Fibroblast of lung (primary cell): ENCODE results near the gene IGF1R. TPM values are rescaled to one million over a fixed set of nuclear protein-coding genes. Genes with fewer than 3 reads are reported as not detected.

Experiments used
- DNase-seq, 2 donors: peaks; one replicate each; pipeline versions ENCODE4 v3.0.0 to v3.0.0-alpha.2; 2010; ENCODE audit warnings: low read depth in 2 of 2
- H2AFZ ChIP-seq: 2 replicates; pipeline ENCODE4 v1.5.1; 2012; ENCODE audit warnings: low read length, control low read depth, inconsistent platforms
- H3K27ac ChIP-seq: 2 replicates; pipeline ENCODE4 v1.5.1; 2011; ENCODE audit warnings: low read length, control low read depth; ENCODE audit not compliant: insufficient read depth
- H3K27me3 ChIP-seq: 2 replicates; pipeline ENCODE4 v1.5.1; 2011; ENCODE audit warnings: mild to moderate bottlenecking, low read length; ENCODE audit not compliant: control insufficient read depth, insufficient read depth
- H3K36me3 ChIP-seq: 2 replicates; pipeline ENCODE4 v1.5.1; 2011; ENCODE audit warnings: low read length; ENCODE audit not compliant: control insufficient read depth, insufficient read depth
- H3K4me1 ChIP-seq: 2 replicates; pipeline ENCODE4 v1.5.1; 2011; ENCODE audit warnings: low read length; ENCODE audit not compliant: control insufficient read depth, insufficient read depth; ENCODE audit errors: extremely low read depth
- H3K4me2 ChIP-seq: 2 replicates; pipeline ENCODE4 v1.5.1; 2011; ENCODE audit warnings: low read length, control low read depth; ENCODE audit not compliant: insufficient read depth; ENCODE audit errors: extremely low read depth
- H3K4me3 ChIP-seq, 4 experiments: fragments of 200-600 bp in 1 of 4; sonication (generic) in 1 of 4; replicated peaks in 1 of 4; 2 replicates each; pipeline ENCODE4 v1.5.1; 2011 to 2016; ENCODE audit warnings: low read length in 4 of 4, low read depth in 3 of 4, mild to moderate bottlenecking in 3 of 4, control low read depth in 2 of 4, inconsistent platforms in 1 of 4, mixed read lengths in 1 of 4; ENCODE audit not compliant: insufficient read depth in 1 of 4; ENCODE audit errors: control extremely low read depth in 1 of 4
- H3K79me2 ChIP-seq: 2 replicates; pipeline ENCODE4 v1.5.1; 2012; ENCODE audit warnings: mild to moderate bottlenecking, low read length, inconsistent platforms; ENCODE audit not compliant: control insufficient read depth, insufficient read depth
- H3K9ac ChIP-seq: 2 replicates; pipeline ENCODE4 v1.5.1; 2011; ENCODE audit warnings: mild to moderate bottlenecking, low read length, control low read depth; ENCODE audit not compliant: insufficient read depth
- H3K9me3 ChIP-seq: 2 replicates; pipeline ENCODE4 v1.5.1; 2012; ENCODE audit warnings: low read depth, low read length; ENCODE audit not compliant: control insufficient read depth, insufficient read depth
- H4K20me1 ChIP-seq: 2 replicates; pipeline ENCODE4 v1.5.1; 2011; ENCODE audit warnings: low read length; ENCODE audit not compliant: control insufficient read depth, insufficient read depth; ENCODE audit errors: extremely low read depth
- CTCF ChIP-seq, 2 donors: IDR thresholded peaks in 1 of 2; conservative IDR thresholded peaks in 1 of 2; 1 replicate in 1 of 2; 2 replicates in 1 of 2; pipeline ENCODE4 v1.5.1; 2011 to 2012; ENCODE audit warnings: low read length in 2 of 2, control low read depth in 1 of 2, inconsistent platforms in 1 of 2, low read depth in 1 of 2, mild to moderate bottlenecking in 1 of 2
- EZH2 ChIP-seq: IDR thresholded peaks from 2 replicates; pipeline ENCODE4 v1.5.1; 2012; ENCODE audit warnings: low read length, control low read depth, mild to moderate bottlenecking; ENCODE audit errors: missing control alignments
- polyA plus RNA-seq, 2 donors: library from polyadenylated mRNA; depleted of rRNA in 1 of 2; stranded (reverse) in 1 of 2; unstranded in 1 of 2; fragments of >200 nt; gene quantifications; 2 replicates each; pipeline ENCODE4 v1.2.1, GENCODE V29; 2011 to 2012; ENCODE audit warnings: missing spikeins in 1 of 2
- total RNA-seq: library from RNA; depleted of rRNA; stranded (reverse); fragments of >200 nt; gene quantifications from 2 replicates; pipeline ENCODE4 v1.2.1, GENCODE V29; 2014

Gene IGF1R
- total and polyA plus RNA-seq, 2 donors (not counting 1 experiment from before 2014, with no cell fraction given), result 14.6 to 28.6 TPM

DNA sequence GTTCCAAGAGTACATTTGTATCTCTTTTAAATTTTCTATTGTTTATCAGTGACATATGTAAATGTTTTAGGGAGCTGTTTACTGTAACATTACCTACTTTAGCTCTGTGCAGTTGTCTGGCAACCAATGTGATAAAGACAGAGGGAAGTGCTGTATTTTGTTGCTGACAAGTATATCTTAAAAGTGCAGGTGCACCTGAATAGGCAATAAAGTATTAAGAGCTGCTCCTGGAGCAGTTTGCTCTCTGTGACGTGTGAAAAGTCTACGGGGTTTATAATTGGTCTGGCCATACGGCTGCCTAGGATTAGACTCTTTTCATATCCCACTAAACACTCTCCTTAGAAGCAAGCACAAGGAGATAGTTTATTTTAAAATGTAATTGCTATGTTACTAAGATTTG is 178.3 kb downstream of the IGF1R start:
- H3K9me3 ChIP-seq, result peaks cover 2% of the 10 kb centered on the region
- no peak for DNase-seq
- H3K27me3 ChIP-seq, result no peaks in the 10 kb centered on the region
- H3K4me3 ChIP-seq, result no peak overlapping the region
- no peaks in the 10 kb centered on the region for H4K20me1 ChIP-seq
- peaks cover 4% of the 10 kb centered on the region for H3K79me2 ChIP-seq
- peaks cover 4% of the 10 kb centered on the region for H3K4me1 ChIP-seq
- TF ChIP-seq EZH2 (no peak), CTCF (conservative IDR thresholded peaks at IDR 0.05 in 1 of 2, IDR thresholded peaks at IDR 0.05 in 1 of 2; ENCODE audit: low read depth in 1 of 2, low read length in 2 of 2) (no peak)
- H3K9ac ChIP-seq, result no peak overlapping the region
- no peak overlapping the region for H2AFZ ChIP-seq
- H3K4me2 ChIP-seq, result no peak overlapping the region
- no peaks in the 10 kb centered on the region for H3K36me3 ChIP-seq
- no peak overlapping the region for H3K27ac ChIP-seq

- Histone ChIP-seq H3K9ac (no peak overlapping the region), H3K27me3 (no peaks in the 10 kb centered on the region), H3K79me2 (peaks cover 4% of the 10 kb centered on the region), H3K4me1 (peaks cover 4% of the 10 kb centered on the region), H4K20me1 (no peaks in the 10 kb centered on the region), H3K4me3 (no peak overlapping the region), H3K4me2 (no peak overlapping the region), H3K27ac (no peak overlapping the region), H3K9me3 (peaks cover 2% of the 10 kb centered on the region), H2AFZ (no peak overlapping the region), H3K36me3 (no peaks in the 10 kb centered on the region)
- no peak for DNase-seq
- TF ChIP-seq CTCF (conservative IDR thresholded peaks at IDR 0.05 in 1 of 2, IDR thresholded peaks at IDR 0.05 in 1 of 2; ENCODE audit: low read depth in 1 of 2, low read length in 2 of 2) (no peak), EZH2 (no peak)
Measured at GRCh38 chr15:98827217-98827616, 178.9 kb downstream of the IGF1R start.

DNA sequence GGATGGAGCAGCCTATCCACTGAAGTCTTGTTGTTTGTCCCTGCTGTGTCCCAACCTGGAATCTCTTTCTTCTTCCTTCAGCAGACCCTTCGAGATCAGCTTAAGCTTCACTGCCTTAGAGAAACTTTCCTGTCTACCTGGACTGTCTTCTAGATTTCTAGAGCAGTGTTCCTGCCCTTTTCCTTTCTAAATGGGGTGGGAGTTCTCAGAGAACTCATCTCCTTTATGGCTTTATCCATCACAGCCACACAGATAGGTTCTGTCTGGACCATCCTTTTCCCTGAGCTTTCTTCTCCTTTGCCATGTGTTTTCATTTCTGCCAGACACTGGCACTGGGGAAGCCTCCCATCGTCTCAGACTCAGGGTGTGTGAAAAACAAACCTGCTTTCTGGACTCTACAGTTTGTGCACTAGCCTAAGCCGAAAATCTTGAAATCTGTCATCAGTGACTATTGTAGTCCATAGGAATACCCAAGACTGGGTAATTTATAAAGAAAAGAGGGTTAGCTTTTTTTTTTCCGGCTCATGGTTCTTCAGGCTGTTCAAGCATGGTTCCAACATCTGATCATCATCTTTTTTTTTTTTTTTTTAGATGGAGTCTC is 181.8 kb downstream of the IGF1R start:
- no peak overlapping the region for H2AFZ ChIP-seq
- H3K4me2 ChIP-seq, result no peak overlapping the region
- H3K36me3 ChIP-seq, result no peaks in the 10 kb centered on the region
- H4K20me1 ChIP-seq, result no peaks in the 10 kb centered on the region
- H3K9me3 ChIP-seq, result peaks cover 2% of the 10 kb centered on the region
- no peaks in the 10 kb centered on the region for H3K4me1 ChIP-seq
- peaks cover 3% of the 10 kb centered on the region for H3K79me2 ChIP-seq
- no peak overlapping the region for H3K27ac ChIP-seq
- TF ChIP-seq CTCF (conservative IDR thresholded peaks at IDR 0.05 in 1 of 2, IDR thresholded peaks at IDR 0.05 in 1 of 2; ENCODE audit: low read depth in 1 of 2, low read length in 2 of 2) (no peak), EZH2 (no peak)
- H3K27me3 ChIP-seq, result no peaks in the 10 kb centered on the region
- no peak overlapping the region for H3K4me3 ChIP-seq
- no peak overlapping the region for H3K9ac ChIP-seq
- no peak for DNase-seq
